ENCODE measurements around the gene RTN4R. TPM values are rescaled to one million over a fixed set of nuclear protein-coding genes. Genes with fewer than 3 reads are reported as not detected.
A peak's percentile ranks its signal among the peaks of the same experiment; 100 is the strongest.
"Not testable (repeated sequence)": the region's sequence is repeated elsewhere in the genome, so short reads cannot be mapped to it uniquely, and the experiment has no call there.

RTN4R gene
- 0.79 TPM for polyA plus RNA-seq (2013, experiment 1 of 2)
- 0.93 TPM for polyA plus RNA-seq (2013, experiment 2 of 2)

DNA sequence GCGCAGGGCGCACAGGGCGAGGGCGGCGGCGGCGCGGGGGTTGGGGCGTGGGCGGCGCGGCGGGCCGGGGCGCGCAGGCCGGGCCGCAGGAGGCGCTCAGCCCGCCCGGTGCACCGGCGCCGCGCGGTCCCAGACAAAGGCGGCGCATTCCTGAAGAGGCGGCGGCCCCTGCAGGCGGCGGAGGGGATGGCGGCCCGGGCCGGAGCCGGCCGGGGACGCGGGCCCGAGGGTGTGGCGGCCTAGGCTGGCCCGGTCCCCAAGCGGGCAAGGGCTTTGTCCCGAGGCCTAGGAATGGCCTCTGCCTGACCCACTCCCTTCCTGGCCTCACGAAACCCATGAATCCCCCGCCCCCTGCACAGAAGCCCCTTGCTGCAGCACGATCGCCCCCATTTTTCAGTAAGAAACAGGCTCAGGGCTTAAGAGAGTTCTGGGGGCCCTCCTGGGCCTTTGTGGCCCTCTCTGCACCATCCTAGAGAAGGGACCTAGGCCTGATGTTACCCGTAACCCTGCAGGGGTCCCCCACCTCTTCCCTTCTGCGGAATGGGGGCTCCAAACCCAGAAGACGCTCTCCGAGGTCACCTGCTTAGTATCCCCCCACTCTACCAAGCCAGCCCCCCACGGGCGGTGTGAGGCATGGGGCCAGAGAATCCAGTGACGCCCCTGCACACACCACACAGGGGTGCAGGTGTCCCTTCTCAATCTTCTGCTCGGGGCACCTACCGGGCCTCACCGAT lies at the start of gene RTN4R:
RTN4R (minus strand) TSS at position 40 of the 734 bp plus-strand sequence. CDS start 226 bp downstream, outside the sequence.
- Histone ChIP-seq H3K36me3 (ENCODE audit: control insufficient read depth in 1 of 2, insufficient read depth in 2 of 2, low read depth in 1 of 2, low read length in 2 of 2) (no peaks in the 10 kb centered on the region), H2BK15ac (ENCODE audit: low read depth, poor library complexity, severe bottlenecking) (no peak within 1 kb of the TSS), H2AK5ac (ENCODE audit: low read length, severe bottlenecking) (no peak within 1 kb of the TSS), H3K14ac (ENCODE audit: low read length in 2 of 2) (no peak within 1 kb of the TSS), H2BK5ac (ENCODE audit: low read depth, low read length, poor library complexity, severe bottlenecking) (no peak within 1 kb of the TSS), H3K27ac (ENCODE audit: low read length, poor library complexity, severe bottlenecking) (no peak within 1 kb of the TSS), H3K9me3 (ENCODE audit: control insufficient read depth, low read length) (no peaks in the 10 kb centered on the region), H3K4me1 (ENCODE audit: control insufficient read depth, insufficient read depth, low read depth, low read length) (peaks cover 29% of the 10 kb centered on the region), H2BK120ac (ENCODE audit: low read depth, low read length) (no peak within 1 kb of the TSS), H2BK12ac (ENCODE audit: low read length in 2 of 2) (no peak within 1 kb of the TSS), H3K4ac (ENCODE audit: low read depth in 1 of 2, low read length in 2 of 2) (no peak within 1 kb of the TSS), H3K9ac (ENCODE audit: low read length) (no peak within 1 kb of the TSS), H3K27me3 (ENCODE audit: control insufficient read depth in 1 of 2, insufficient read depth in 1 of 2, low read length in 2 of 2) (peaks cover 0 to 24% of the 10 kb centered on the region in 2 experiments), H3K18ac (ENCODE audit: low read depth in 1 of 2, low read length in 2 of 2) (no peak within 1 kb of the TSS), H3K79me1 (replicated peaks; ENCODE audit: low read length, poor library complexity, severe bottlenecking) (no peaks in the 10 kb centered on the region), H2AFZ (ENCODE audit: low read depth, low read length) (no peak within 1 kb of the TSS), H3K4me3 (ENCODE audit: insufficient read depth in 1 of 2, low read depth in 1 of 2, low read length in 2 of 2) (peak within 1 kb of the TSS in 1 of 2 experiments; percentile 50), H3K23ac (ENCODE audit: low read length in 2 of 2) (no peak within 1 kb of the TSS), H4K8ac (ENCODE audit: low read length) (no peak within 1 kb of the TSS), H4K91ac (ENCODE audit: low read length) (no peak within 1 kb of the TSS), H3K4me2 (ENCODE audit: low read length, poor library complexity, severe bottlenecking) (peak within 1 kb of the TSS; percentile 97)
- WGBS: 27% methylated on average over 32 of the region's 58 CpGs
- DNase-seq: peak; percentile 43

DNA sequence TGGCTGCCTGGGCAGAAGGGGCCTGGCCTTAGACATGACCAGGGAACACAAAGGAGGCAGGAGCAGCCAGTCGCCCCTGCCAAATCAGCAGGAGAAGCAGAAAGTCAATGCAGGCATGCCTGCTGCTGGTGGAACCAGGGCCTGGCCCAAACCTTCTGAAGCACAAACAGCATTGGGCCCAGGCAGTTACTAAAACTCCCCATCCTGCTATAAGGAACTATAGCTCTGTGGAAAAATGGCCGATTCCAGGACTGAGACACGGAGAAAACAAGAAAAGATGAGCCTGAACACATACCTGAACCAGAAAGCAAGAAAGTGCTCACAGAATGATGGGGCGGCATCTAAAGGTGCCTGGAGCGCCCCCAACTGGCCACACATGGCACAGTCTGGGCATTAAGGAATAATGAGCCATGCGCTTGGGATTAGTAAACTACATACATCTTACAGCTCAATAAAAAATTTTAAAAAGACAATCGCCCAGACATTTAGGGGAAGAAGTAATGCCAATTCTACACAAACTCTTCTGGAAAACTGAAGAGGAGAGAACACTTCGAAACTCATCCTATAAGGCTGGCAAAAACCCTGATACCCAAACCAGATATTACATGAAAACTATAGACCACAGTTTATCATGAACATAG lies 49.4 kb upstream of the RTN4R start:
- not testable (repeated sequence) for H3K27me3 ChIP-seq (ENCODE audit: control insufficient read depth in 1 of 2, insufficient read depth in 1 of 2, low read length in 2 of 2); H2BK12ac ChIP-seq (ENCODE audit: low read length in 2 of 2); H3K27ac ChIP-seq (ENCODE audit: low read length, poor library complexity, severe bottlenecking); H3K4ac ChIP-seq (ENCODE audit: low read depth in 1 of 2, low read length in 2 of 2); H4K91ac ChIP-seq (ENCODE audit: low read length); H2BK15ac ChIP-seq (ENCODE audit: low read depth, poor library complexity, severe bottlenecking); H2AFZ ChIP-seq (ENCODE audit: low read depth, low read length); H3K4me3 ChIP-seq (ENCODE audit: insufficient read depth in 1 of 2, low read depth in 1 of 2, low read length in 2 of 2); H3K9me3 ChIP-seq (ENCODE audit: control insufficient read depth, low read length); DNase-seq; H2BK5ac ChIP-seq (ENCODE audit: low read depth, low read length, poor library complexity, severe bottlenecking); H2BK120ac ChIP-seq (ENCODE audit: low read depth, low read length); H3K4me2 ChIP-seq (ENCODE audit: low read length, poor library complexity, severe bottlenecking); H2AK5ac ChIP-seq (ENCODE audit: low read length, severe bottlenecking); H3K14ac ChIP-seq (ENCODE audit: low read length in 2 of 2); H4K8ac ChIP-seq (ENCODE audit: low read length)
- H3K23ac ChIP-seq (ENCODE audit: low read length in 2 of 2): peak overlapping the region in 1 of 2 experiments; percentile 17
- WGBS: 69% methylated on average over 5 of the region's 8 CpGs
- peak overlapping the region; percentile 57 for H3K9ac ChIP-seq (ENCODE audit: low read length)
- H3K4me1 ChIP-seq (ENCODE audit: control insufficient read depth, insufficient read depth, low read depth, low read length): peaks cover 31% of the 10 kb centered on the region
- peaks cover 3 to 17% of the 10 kb centered on the region in 2 experiments for H3K36me3 ChIP-seq (ENCODE audit: control insufficient read depth in 1 of 2, insufficient read depth in 2 of 2, low read depth in 1 of 2, low read length in 2 of 2)
- peak overlapping the region in 1 of 2 experiments; percentile 54 for H3K18ac ChIP-seq (ENCODE audit: low read depth in 1 of 2, low read length in 2 of 2)
- peaks cover 38% of the 10 kb centered on the region for H3K79me1 ChIP-seq (replicated peaks; ENCODE audit: low read length, poor library complexity, severe bottlenecking)

DNA sequence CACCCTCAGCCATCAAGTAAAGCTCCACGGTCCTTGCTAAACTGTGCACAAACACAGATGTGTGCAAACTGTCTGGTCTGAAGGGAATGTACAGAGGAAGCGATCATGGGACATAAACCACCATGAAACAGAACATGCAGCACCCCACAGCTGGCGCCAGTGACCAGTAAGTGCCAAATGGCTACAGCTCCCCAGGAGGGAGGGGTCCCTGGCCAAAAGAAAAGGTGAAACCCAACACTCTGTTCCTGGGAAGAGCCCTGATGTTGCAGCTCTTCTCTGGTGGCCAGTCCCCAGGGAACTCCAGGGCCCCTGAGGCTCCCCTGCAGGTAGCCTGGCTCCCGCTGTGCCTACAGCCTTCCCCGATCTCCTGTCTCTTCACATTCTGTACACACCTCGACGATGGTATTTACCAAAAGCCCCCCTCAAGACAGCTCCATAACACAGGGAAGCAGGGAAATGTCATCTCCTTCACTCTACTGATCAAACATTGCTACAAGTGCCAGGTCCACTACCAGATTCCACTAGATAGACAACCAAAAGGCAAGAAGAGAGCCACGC lies 48.8 kb upstream of the RTN4R start:
- Histone ChIP-seq H3K4me3 (ENCODE audit: insufficient read depth in 1 of 2, low read depth in 1 of 2, low read length in 2 of 2) (no peak overlapping the region), H3K23ac (ENCODE audit: low read length in 2 of 2) (no peak overlapping the region), H2BK5ac (ENCODE audit: low read depth, low read length, poor library complexity, severe bottlenecking) (no peak overlapping the region), H3K4me1 (ENCODE audit: control insufficient read depth, insufficient read depth, low read depth, low read length) (peaks cover 28% of the 10 kb centered on the region), H3K9ac (ENCODE audit: low read length) (no peak overlapping the region), H2AFZ (ENCODE audit: low read depth, low read length) (no peak overlapping the region), H3K14ac (ENCODE audit: low read length in 2 of 2) (no peak overlapping the region), H2AK5ac (ENCODE audit: low read length, severe bottlenecking) (no peak overlapping the region), H2BK15ac (ENCODE audit: low read depth, poor library complexity, severe bottlenecking) (no peak overlapping the region), H3K4ac (ENCODE audit: low read depth in 1 of 2, low read length in 2 of 2) (no peak overlapping the region), H3K36me3 (ENCODE audit: control insufficient read depth in 1 of 2, insufficient read depth in 2 of 2, low read depth in 1 of 2, low read length in 2 of 2) (peaks cover 3 to 19% of the 10 kb centered on the region in 2 experiments), H4K8ac (ENCODE audit: low read length) (no peak overlapping the region), H3K27ac (ENCODE audit: low read length, poor library complexity, severe bottlenecking) (no peak overlapping the region), H3K18ac (ENCODE audit: low read depth in 1 of 2, low read length in 2 of 2) (no peak overlapping the region), H3K9me3 (ENCODE audit: control insufficient read depth, low read length) (no peaks in the 10 kb centered on the region), H3K27me3 (ENCODE audit: control insufficient read depth in 1 of 2, insufficient read depth in 1 of 2, low read length in 2 of 2) (no peaks in the 10 kb centered on the region), H2BK12ac (ENCODE audit: low read length in 2 of 2) (no peak overlapping the region), H3K4me2 (ENCODE audit: low read length, poor library complexity, severe bottlenecking) (no peak overlapping the region), H2BK120ac (ENCODE audit: low read depth, low read length) (no peak overlapping the region), H4K91ac (ENCODE audit: low read length) (no peak overlapping the region), H3K79me1 (replicated peaks; ENCODE audit: low read length, poor library complexity, severe bottlenecking) (peaks cover 35% of the 10 kb centered on the region)
- 95% methylated on average over 8 of the region's 8 CpGs for WGBS
- DNase-seq: no peak

DNA sequence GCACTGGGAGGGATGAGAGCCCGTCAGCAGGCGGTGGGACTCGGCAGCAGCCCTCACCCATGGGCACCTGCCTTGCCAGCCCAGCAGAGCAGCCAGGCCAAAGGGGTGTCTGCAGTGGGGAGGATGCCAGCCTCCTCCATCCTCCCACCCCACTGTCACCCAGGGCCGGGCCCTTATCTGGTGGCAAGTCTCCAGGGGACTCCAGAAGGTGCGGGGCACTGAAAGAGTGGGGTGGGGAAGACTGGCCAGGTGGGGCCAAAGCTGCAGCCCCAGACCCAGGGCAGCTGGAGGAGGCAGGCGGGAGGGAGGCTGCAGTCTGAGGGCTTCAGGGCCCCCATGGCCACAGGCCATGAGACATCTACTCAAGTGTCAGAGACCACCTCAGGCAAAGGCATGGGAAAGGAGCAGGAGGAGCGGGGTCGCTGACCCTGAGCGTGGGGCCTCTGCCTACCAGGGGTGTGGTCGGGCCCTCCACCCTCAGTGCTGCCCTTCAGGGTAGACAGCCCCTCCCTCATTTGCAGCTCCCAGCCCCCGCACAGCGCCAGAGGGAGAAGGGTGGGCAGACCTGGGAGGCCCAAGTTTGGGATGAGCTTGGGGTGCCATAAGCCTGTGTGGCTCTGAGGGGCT lies 48.2 kb upstream of the RTN4R start:
- Histone ChIP-seq H3K79me1 (replicated peaks; ENCODE audit: low read length, poor library complexity, severe bottlenecking) (peaks cover 34% of the 10 kb centered on the region), H2BK12ac (ENCODE audit: low read length in 2 of 2) (no peak overlapping the region), H3K9ac (ENCODE audit: low read length) (no peak overlapping the region), H3K4me3 (ENCODE audit: insufficient read depth in 1 of 2, low read depth in 1 of 2, low read length in 2 of 2) (no peak overlapping the region), H3K27me3 (ENCODE audit: control insufficient read depth in 1 of 2, insufficient read depth in 1 of 2, low read length in 2 of 2) (no peaks in the 10 kb centered on the region), H3K36me3 (ENCODE audit: control insufficient read depth in 1 of 2, insufficient read depth in 2 of 2, low read depth in 1 of 2, low read length in 2 of 2) (peaks cover 3 to 22% of the 10 kb centered on the region in 2 experiments), H2BK5ac (ENCODE audit: low read depth, low read length, poor library complexity, severe bottlenecking) (no peak overlapping the region), H2AK5ac (ENCODE audit: low read length, severe bottlenecking) (no peak overlapping the region), H2BK120ac (ENCODE audit: low read depth, low read length) (no peak overlapping the region), H3K14ac (ENCODE audit: low read length in 2 of 2) (no peak overlapping the region), H3K4me2 (ENCODE audit: low read length, poor library complexity, severe bottlenecking) (no peak overlapping the region), H3K18ac (ENCODE audit: low read depth in 1 of 2, low read length in 2 of 2) (no peak overlapping the region), H4K8ac (ENCODE audit: low read length) (no peak overlapping the region), H2AFZ (ENCODE audit: low read depth, low read length) (no peak overlapping the region), H3K23ac (ENCODE audit: low read length in 2 of 2) (no peak overlapping the region), H3K4me1 (ENCODE audit: control insufficient read depth, insufficient read depth, low read depth, low read length) (peaks cover 26% of the 10 kb centered on the region), H3K27ac (ENCODE audit: low read length, poor library complexity, severe bottlenecking) (no peak overlapping the region), H3K9me3 (ENCODE audit: control insufficient read depth, low read length) (no peaks in the 10 kb centered on the region), H2BK15ac (ENCODE audit: low read depth, poor library complexity, severe bottlenecking) (no peak overlapping the region), H3K4ac (ENCODE audit: low read depth in 1 of 2, low read length in 2 of 2) (no peak overlapping the region), H4K91ac (ENCODE audit: low read length) (no peak overlapping the region)
- no peak for DNase-seq
- 95% methylated on average over 8 of the region's 12 CpGs for WGBS

All from mesenchymal stem cell (in vitro differentiated cells and primary cell).